WTC11 (cell line): Measurements from ENCODE around the gene SEC24A.

Experiments
- ATF1 ChIP-seq: sonication (generic); formaldehyde crosslinking; IDR thresholded peaks from 2 replicates; pipeline ENCODE4 v1.8.1; 2023; ENCODE audit warnings: mild to moderate bottlenecking, moderate library complexity, missing genetic modification reagents
- NFATC4 ChIP-seq: fragments of 250-450 bp; sonication (Bioruptor Pico); IDR thresholded peaks from 2 replicates; pipeline ENCODE4 v1.9.0; 2021; ENCODE audit warnings: mild to moderate bottlenecking
- NR2C2 ChIP-seq: sonication (generic); formaldehyde crosslinking; IDR thresholded peaks from 2 replicates; pipeline ENCODE4 v1.8.0; 2022; ENCODE audit warnings: mild to moderate bottlenecking, missing genetic modification reagents
- NR3C1 ChIP-seq: sonication (generic); formaldehyde crosslinking; conservative IDR thresholded peaks from 2 replicates; pipeline ENCODE4 v1.8.1; 2023; ENCODE audit warnings: low read depth, mild to moderate bottlenecking, missing genetic modification reagents
- SMAD3 ChIP-seq: sonication (generic); formaldehyde crosslinking; IDR thresholded peaks from 2 replicates; pipeline ENCODE4 v1.8.0; 2022; ENCODE audit warnings: missing genetic modification reagents, mild to moderate bottlenecking, borderline replicate concordance
- SP1 ChIP-seq: sonication (generic); formaldehyde crosslinking; conservative IDR thresholded peaks from 2 replicates; pipeline ENCODE4 v1.8.1; 2022; ENCODE audit warnings: missing genetic modification reagents
- ZNF138 ChIP-seq: sonication (generic); formaldehyde crosslinking; conservative IDR thresholded peaks from 2 replicates; pipeline ENCODE4 v1.8.1; 2022; ENCODE audit warnings: mild to moderate bottlenecking, moderate library complexity, missing genetic modification reagents
- ZNF423 ChIP-seq: fragments of 250-450 bp; sonication (Bioruptor Pico); IDR thresholded peaks from 2 replicates; pipeline ENCODE4 v2.1.2; 2022; ENCODE audit warnings: mild to moderate bottlenecking, moderate library complexity
- TF ChIP-seq, protein P1 (sequence below): fragments of 200-600 bp; IDR thresholded peaks from 2 replicates; pipeline ENCODE4 v1.8.0; 2022; ENCODE audit warnings: antibody characterized with exemption
- TF ChIP-seq, protein P2 (sequence below): sonication (generic); formaldehyde crosslinking; IDR thresholded peaks from 2 replicates; pipeline ENCODE4 v1.8.1; 2023; ENCODE audit warnings: mild to moderate bottlenecking, missing genetic modification reagents, moderate library complexity
- TF ChIP-seq, protein P3 (sequence below): sonication (generic); formaldehyde crosslinking; IDR thresholded peaks from 2 replicates; pipeline ENCODE4 v1.8.0; 2023; ENCODE audit warnings: mild to moderate bottlenecking, missing genetic modification reagents
- TF ChIP-seq, protein P4 (sequence below): sonication (generic); formaldehyde crosslinking; IDR thresholded peaks from 2 replicates; pipeline ENCODE4 v1.8.0; 2022; ENCODE audit warnings: mild to moderate bottlenecking, missing genetic modification reagents

DNA sequence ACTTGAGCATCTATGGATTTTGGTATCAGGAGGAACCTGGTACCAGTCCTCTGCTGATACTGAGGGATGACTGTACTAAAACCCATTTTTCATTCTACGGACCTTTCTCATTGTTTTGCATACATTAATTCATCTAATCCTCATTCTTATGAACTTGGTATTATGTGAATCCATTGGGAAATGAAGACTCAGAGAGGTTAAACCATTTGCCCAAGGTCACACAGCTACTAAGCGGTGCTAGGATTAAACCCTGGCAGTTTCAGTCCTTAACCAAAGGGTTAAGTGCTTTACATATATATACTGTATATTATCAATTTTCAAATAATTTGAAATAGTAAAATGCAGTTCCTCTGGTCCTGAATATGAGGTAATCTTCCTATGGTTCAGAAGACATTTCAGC lies 93.5 kb downstream of the SEC24A start:
- TF ChIP-seq SMAD3 (CRISPR knock-in tag) (no peak), ATF1 (CRISPR knock-in tag) (no peak), NFATC4 (CRISPR knock-in tag) (no peak), ZNF423 (CRISPR knock-in tag) (no peak), SP1 (CRISPR knock-in tag) (no peak), ZNF138 (CRISPR knock-in tag) (no peak), NR2C2 (no peak), NR3C1 (CRISPR knock-in tag) (no peak)
- TF ChIP-seq, protein P1, sequence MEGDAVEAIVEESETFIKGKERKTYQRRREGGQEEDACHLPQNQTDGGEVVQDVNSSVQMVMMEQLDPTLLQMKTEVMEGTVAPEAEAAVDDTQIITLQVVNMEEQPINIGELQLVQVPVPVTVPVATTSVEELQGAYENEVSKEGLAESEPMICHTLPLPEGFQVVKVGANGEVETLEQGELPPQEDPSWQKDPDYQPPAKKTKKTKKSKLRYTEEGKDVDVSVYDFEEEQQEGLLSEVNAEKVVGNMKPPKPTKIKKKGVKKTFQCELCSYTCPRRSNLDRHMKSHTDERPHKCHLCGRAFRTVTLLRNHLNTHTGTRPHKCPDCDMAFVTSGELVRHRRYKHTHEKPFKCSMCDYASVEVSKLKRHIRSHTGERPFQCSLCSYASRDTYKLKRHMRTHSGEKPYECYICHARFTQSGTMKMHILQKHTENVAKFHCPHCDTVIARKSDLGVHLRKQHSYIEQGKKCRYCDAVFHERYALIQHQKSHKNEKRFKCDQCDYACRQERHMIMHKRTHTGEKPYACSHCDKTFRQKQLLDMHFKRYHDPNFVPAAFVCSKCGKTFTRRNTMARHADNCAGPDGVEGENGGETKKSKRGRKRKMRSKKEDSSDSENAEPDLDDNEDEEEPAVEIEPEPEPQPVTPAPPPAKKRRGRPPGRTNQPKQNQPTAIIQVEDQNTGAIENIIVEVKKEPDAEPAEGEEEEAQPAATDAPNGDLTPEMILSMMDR = no peak
- TF ChIP-seq, protein P2, sequence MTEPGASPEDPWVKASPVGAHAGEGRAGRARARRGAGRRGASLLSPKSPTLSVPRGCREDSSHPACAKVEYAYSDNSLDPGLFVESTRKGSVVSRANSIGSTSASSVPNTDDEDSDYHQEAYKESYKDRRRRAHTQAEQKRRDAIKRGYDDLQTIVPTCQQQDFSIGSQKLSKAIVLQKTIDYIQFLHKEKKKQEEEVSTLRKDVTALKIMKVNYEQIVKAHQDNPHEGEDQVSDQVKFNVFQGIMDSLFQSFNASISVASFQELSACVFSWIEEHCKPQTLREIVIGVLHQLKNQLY (CRISPR knock-in tag) = no peak
- TF ChIP-seq, protein P3, sequence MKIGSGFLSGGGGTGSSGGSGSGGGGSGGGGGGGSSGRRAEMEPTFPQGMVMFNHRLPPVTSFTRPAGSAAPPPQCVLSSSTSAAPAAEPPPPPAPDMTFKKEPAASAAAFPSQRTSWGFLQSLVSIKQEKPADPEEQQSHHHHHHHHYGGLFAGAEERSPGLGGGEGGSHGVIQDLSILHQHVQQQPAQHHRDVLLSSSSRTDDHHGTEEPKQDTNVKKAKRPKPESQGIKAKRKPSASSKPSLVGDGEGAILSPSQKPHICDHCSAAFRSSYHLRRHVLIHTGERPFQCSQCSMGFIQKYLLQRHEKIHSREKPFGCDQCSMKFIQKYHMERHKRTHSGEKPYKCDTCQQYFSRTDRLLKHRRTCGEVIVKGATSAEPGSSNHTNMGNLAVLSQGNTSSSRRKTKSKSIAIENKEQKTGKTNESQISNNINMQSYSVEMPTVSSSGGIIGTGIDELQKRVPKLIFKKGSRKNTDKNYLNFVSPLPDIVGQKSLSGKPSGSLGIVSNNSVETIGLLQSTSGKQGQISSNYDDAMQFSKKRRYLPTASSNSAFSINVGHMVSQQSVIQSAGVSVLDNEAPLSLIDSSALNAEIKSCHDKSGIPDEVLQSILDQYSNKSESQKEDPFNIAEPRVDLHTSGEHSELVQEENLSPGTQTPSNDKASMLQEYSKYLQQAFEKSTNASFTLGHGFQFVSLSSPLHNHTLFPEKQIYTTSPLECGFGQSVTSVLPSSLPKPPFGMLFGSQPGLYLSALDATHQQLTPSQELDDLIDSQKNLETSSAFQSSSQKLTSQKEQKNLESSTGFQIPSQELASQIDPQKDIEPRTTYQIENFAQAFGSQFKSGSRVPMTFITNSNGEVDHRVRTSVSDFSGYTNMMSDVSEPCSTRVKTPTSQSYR = no peak
- TF ChIP-seq, protein P4, sequence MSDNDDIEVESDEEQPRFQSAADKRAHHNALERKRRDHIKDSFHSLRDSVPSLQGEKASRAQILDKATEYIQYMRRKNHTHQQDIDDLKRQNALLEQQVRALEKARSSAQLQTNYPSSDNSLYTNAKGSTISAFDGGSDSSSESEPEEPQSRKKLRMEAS (CRISPR knock-in tag) = no peak
